HEK293T (cell line): Measurements from ENCODE around the gene P2RY1.
"Not testable (repeated sequence)": the region's sequence is repeated elsewhere in the genome, so short reads cannot be mapped to it uniquely, and the experiment has no call there.

Source experiments
- CTCF ChIA-PET: fragments of 350-600 bp; formaldehyde crosslinking; extraction: SDS; loops from one replicate; lab custom pipeline; 2021; ENCODE audit warnings: antibody characterized with exemption, inconsistent platforms; lab: Yijun Ruan, JAX
- POLR2A ChIA-PET: fragments of 350-600 bp; formaldehyde crosslinking; extraction: SDS; loops from one replicate; lab custom pipeline; 2020; ENCODE audit warnings: antibody characterized with exemption, inconsistent platforms; lab: Yijun Ruan, JAX
- DNase-seq: peaks from one replicate; pipeline ENCODE4 v3.0.0; 2012; ENCODE audit warnings: mixed read lengths; ENCODE audit errors: extremely low spot score
- ARNT ChIP-seq: fragments of 450-650 bp; IDR thresholded peaks from 2 replicates; pipeline ENCODE4 v1.6.1; 2017; ENCODE audit warnings: mild to moderate bottlenecking
- BHLHE40 ChIP-seq: fragments of 450-650 bp; IDR thresholded peaks from 2 replicates; pipeline ENCODE4 v1.6.1; 2016; ENCODE audit warnings: mild to moderate bottlenecking, moderate library complexity, borderline replicate concordance
- CTBP1 ChIP-seq: fragments of 450-650 bp; IDR thresholded peaks from 2 replicates; pipeline ENCODE4 v1.6.1; 2016; ENCODE audit warnings: borderline replicate concordance
- ELF4 ChIP-seq: fragments of 450-650 bp; IDR thresholded peaks from 2 replicates; pipeline ENCODE4 v1.6.1; 2017; ENCODE audit warnings: antibody characterized with exemption
- FOXA1 ChIP-seq: fragments of 450-650 bp; IDR thresholded peaks from 2 replicates; pipeline ENCODE4 v1.6.1; 2016; ENCODE audit warnings: mild to moderate bottlenecking
- FOXK2 ChIP-seq: fragments of 450-650 bp; IDR thresholded peaks from 2 replicates; pipeline ENCODE4 v1.6.1; 2016; ENCODE audit warnings: mild to moderate bottlenecking
- FOXM1 ChIP-seq: fragments of 450-650 bp; IDR thresholded peaks from 2 replicates; pipeline ENCODE4 v1.6.1; 2017; ENCODE audit warnings: mild to moderate bottlenecking, borderline replicate concordance
- HDGF ChIP-seq: fragments of 450-650 bp; IDR thresholded peaks from 2 replicates; pipeline ENCODE4 v1.6.1; 2017; ENCODE audit warnings: antibody characterized with exemption, borderline replicate concordance
- L3MBTL2 ChIP-seq: fragments of 450-650 bp; conservative IDR thresholded peaks from 2 replicates; pipeline ENCODE4 v1.6.1; 2016; ENCODE audit warnings: mild to moderate bottlenecking
- LEF1 ChIP-seq: fragments of 450-650 bp; IDR thresholded peaks from 2 replicates; pipeline ENCODE4 v1.6.1; 2017; ENCODE audit warnings: mild to moderate bottlenecking, borderline replicate concordance
- NFRKB ChIP-seq: fragments of 450-650 bp; IDR thresholded peaks from 2 replicates; pipeline ENCODE4 v1.6.1; 2016; ENCODE audit warnings: mild to moderate bottlenecking, moderate library complexity
- PKNOX1 ChIP-seq: fragments of 450-650 bp; IDR thresholded peaks from 2 replicates; pipeline ENCODE4 v1.6.1; 2016
- SP1 ChIP-seq: fragments of 450-650 bp; IDR thresholded peaks from 2 replicates; pipeline ENCODE4 v1.6.1; 2017
- SUZ12 ChIP-seq: fragments of 450-650 bp; IDR thresholded peaks from 2 replicates; pipeline ENCODE4 v1.6.1; 2016; ENCODE audit warnings: mild to moderate bottlenecking
- TARDBP ChIP-seq: fragments of 450-650 bp; IDR thresholded peaks from 2 replicates; pipeline ENCODE4 v1.6.1; 2016
- ZNF384 ChIP-seq: fragments of 450-650 bp; IDR thresholded peaks from 2 replicates; pipeline ENCODE4 v1.6.1; 2016

Gene P2RY1

GRCh38 chr3:152836269-152836668 is 1.3 kb downstream of the P2RY1 start:
- POLR2A ChIA-PET = no interaction called here

GRCh38 chr3:152839511-152839910 is 4.6 kb downstream of the P2RY1 start:
- ChIA-PET POLR2A (no interaction called here), CTCF (no interaction called here)
- no peak for TF ChIP-seq FOXM1
- DNase-seq = no peak

More at GRCh38 chr3:152836269-152836668, 1.3 kb downstream of the P2RY1 start:
- DNase-seq = no peak
- CTCF ChIA-PET = no interaction called here
- no peak for TF ChIP-seq ARNT
- TF ChIP-seq ZNF384 = no peak
- no peak for TF ChIP-seq BHLHE40
- TF ChIP-seq PKNOX1 = no peak
- no peak for TF ChIP-seq FOXK2
- TF ChIP-seq HDGF = no peak
- no peak for TF ChIP-seq FOXM1
- no peak for TF ChIP-seq SP1
- TF ChIP-seq LEF1 = no peak
- no peak for TF ChIP-seq TARDBP
- no peak for TF ChIP-seq CTBP1
- no peak for TF ChIP-seq SUZ12
- TF ChIP-seq NFRKB = no peak
- no peak for TF ChIP-seq FOXA1
- no peak for TF ChIP-seq L3MBTL2
- TF ChIP-seq ELF4 = no peak

- TF ChIP-seq PKNOX1 (no peak), L3MBTL2 (no peak), BHLHE40 (no peak), FOXK2 (no peak), SUZ12 (no peak), CTBP1 (no peak), HDGF (no peak), SP1 (no peak), FOXM1 (no peak), LEF1 (no peak), FOXA1 (no peak), ZNF384 (no peak), ELF4 (no peak), NFRKB (no peak), ARNT (no peak), TARDBP (no peak)
- DNase-seq = no peak
- POLR2A ChIA-PET = no interaction called here
- CTCF ChIA-PET = no interaction called here
Measured at GRCh38 chr3:152841131-152841530, 6.2 kb downstream of the P2RY1 start.

GRCh38 chr3:152842413-152842812 is 7.5 kb downstream of the P2RY1 start:
- ChIA-PET CTCF (no interaction called here), POLR2A (no interaction called here)
- TF ChIP-seq ELF4 = no peak
- TF ChIP-seq ARNT = no peak
- no peak for TF ChIP-seq FOXM1
- no peak for TF ChIP-seq FOXK2
- no peak for DNase-seq

GRCh38 chr3:152843955-152844354 is 9.0 kb downstream of the P2RY1 start:
- TF ChIP-seq SP1 (no peak), TARDBP (no peak), FOXA1 (no peak), PKNOX1 (no peak), SUZ12 (no peak), L3MBTL2 (no peak), NFRKB (no peak), FOXM1 (no peak), BHLHE40 (no peak)
- POLR2A ChIA-PET = no interaction called here
- CTCF ChIA-PET = interaction anchor here (1.1 kb wide), 1 partner anchor 8 kb away, joined by 3 read pairs; no protein-coding TSS in a partner anchor
- no peak for DNase-seq

- DNase-seq, POLR2A ChIA-PET, CTCF ChIA-PET: not testable (repeated sequence)
Measured at GRCh38 chr3:152846572-152847202, 11.8 kb downstream of the P2RY1 start.

- DNase-seq, CTCF ChIA-PET, POLR2A ChIA-PET: not testable (repeated sequence)
Measured at GRCh38 chr3:152847599-152847998, 12.7 kb downstream of the P2RY1 start.
